HG03095 (cell line): ENCODE measurements around the gene AMOTL2.

Source experiments
- ATAC-seq: cut with Tn5 transposase; IDR thresholded peaks from one replicate; pipeline ENCODE4 v1.9.1; 2021; ENCODE audit warnings: moderate library complexity; ENCODE audit not compliant: unreplicated experiment

Gene AMOTL2

GRCh38 chr3:134337071-134337482 is 37.2 kb downstream of the AMOTL2 start:
- no peak for ATAC-seq

- no peak for ATAC-seq
Measured at GRCh38 chr3:134336587-134336986, 37.7 kb downstream of the AMOTL2 start.

GRCh38 chr3:134334901-134335280 is 39.4 kb downstream of the AMOTL2 start:
- no peak for ATAC-seq

- ATAC-seq, result no peak
Measured at GRCh38 chr3:134334231-134334900, 39.9 kb downstream of the AMOTL2 start.

GRCh38 chr3:134333522-134334181 is 40.6 kb downstream of the AMOTL2 start:
- no peak for ATAC-seq

- no peak for ATAC-seq
Measured at GRCh38 chr3:134332344-134332743, 41.9 kb downstream of the AMOTL2 start.

GRCh38 chr3:134331811-134332199 is 42.4 kb downstream of the AMOTL2 start:
- no peak for ATAC-seq

GRCh38 chr3:134330883-134331810 is 43.1 kb downstream of the AMOTL2 start:
- no peak for ATAC-seq

GRCh38 chr3:134328846-134329245 is 45.4 kb downstream of the AMOTL2 start:
- ATAC-seq, result no peak

GRCh38 chr3:134328147-134328591 is 46.1 kb downstream of the AMOTL2 start:
- ATAC-seq, result no peak

- no peak for ATAC-seq
Measured at GRCh38 chr3:134327594-134327975, 46.7 kb downstream of the AMOTL2 start.

- ATAC-seq, result no peak
Measured at GRCh38 chr3:134326760-134327593, 47.3 kb downstream of the AMOTL2 start.

- ATAC-seq, result no peak
Measured at GRCh38 chr3:134326126-134326525, 48.1 kb downstream of the AMOTL2 start.

- no peak for ATAC-seq
Measured at GRCh38 chr3:134325706-134326105, 48.5 kb downstream of the AMOTL2 start.

- no peak for ATAC-seq
Measured at GRCh38 chr3:134325061-134325705, 49.1 kb downstream of the AMOTL2 start.

- ATAC-seq, result no peak
Measured at GRCh38 chr3:134323966-134324962, 50.0 kb downstream of the AMOTL2 start.

GRCh38 chr3:134322286-134322685 is 52.0 kb downstream of the AMOTL2 start:
- ATAC-seq, result no peak

GRCh38 chr3:134320749-134321148 is 53.5 kb downstream of the AMOTL2 start:
- no peak for ATAC-seq

GRCh38 chr3:134319931-134320330 is 54.3 kb downstream of the AMOTL2 start:
- no peak for ATAC-seq
